HCT116 (cell line): ENCODE measurements around the gene SLC14A1. TPM values are rescaled to one million over a fixed set of nuclear protein-coding genes. Genes with fewer than 3 reads are reported as not detected.

Experiments used
- ATAC-seq: fragments of 200-7000 bp; cut with Tn5 transposase; 2 replicates; pipeline ENCODE4 v1.9.1; 2020; ENCODE audit warnings: mild to moderate bottlenecking, moderate library complexity
- BruUV-seq: library from RNA; stranded (reverse); fragments of 400-500 nt; replicated peaks from 2 replicates; lab custom pipeline; 2021; lab: Mats Ljungman, UMichigan
- CTCF ChIA-PET: fragments of 300-600 bp; sonication (Branson Sonifier 250); formaldehyde crosslinking; loops from one replicate; lab custom pipeline; 2021; ENCODE audit warnings: antibody characterized with exemption; lab: Charles Lee
- POLR2A ChIA-PET: fragments of 300-600, 350-600 bp; sonication (Branson Sonifier 250); formaldehyde crosslinking; loops from one replicate; lab custom pipeline; 2021; ENCODE audit warnings: antibody characterized with exemption; lab: Charles Lee
- RAD21 ChIA-PET, 2 experiments: fragments of 300-600 bp; sonication (Branson Sonifier 250); formaldehyde crosslinking; loops; one replicate each; lab custom pipeline; 2023; ENCODE audit warnings: low total read pairs in 2 of 2; ENCODE audit not compliant: uncharacterized antibody in 2 of 2, unreplicated experiment in 2 of 2, low non-redundant PET in 1 of 2; lab: Charles Lee
- DNase-seq: peaks from one replicate; pipeline ENCODE4 v3.0.0-alpha.2; 2010; ENCODE audit warnings: low read depth, low spot score
- H2AFZ ChIP-seq: fragments of 200-600 bp; shearing (Covaris generic), sonication (generic); 2 replicates; pipeline ENCODE4 v1.6.1; 2017; ENCODE audit warnings: low read depth, mixed run types, mixed read lengths, antibody characterized with exemption, low read length; ENCODE audit not compliant: poor library complexity, severe bottlenecking
- H3K27ac ChIP-seq: 2 replicates; pipeline ENCODE4 v1.5.1; 2012; ENCODE audit warnings: low read depth, low read length
- H3K27me3 ChIP-seq: fragments of 200-600 bp; sonication (generic); 2 replicates; pipeline ENCODE4 v1.6.1; 2016; ENCODE audit warnings: mixed run types, low read length, mixed read lengths; ENCODE audit not compliant: insufficient read depth
- H3K36me3 ChIP-seq, 2 experiments: fragments of 200-500 bp in 1 of 2; fragments of 200-600 bp in 1 of 2; sonication (Bioruptor generic) in 1 of 2; sonication (generic) in 1 of 2; 2 replicates each; pipeline versions ENCODE4 v1.5.1 to v1.6.1; 2014 to 2016; ENCODE audit warnings: low read length in 2 of 2, inconsistent platforms in 1 of 2, mixed read lengths in 1 of 2, mixed run types in 1 of 2; ENCODE audit not compliant: insufficient read depth in 2 of 2, control insufficient read depth in 1 of 2
- H3K4me1 ChIP-seq, 2 experiments: fragments of 200-600 bp in 1 of 2; sonication (generic) in 1 of 2; 2 replicates each; pipeline versions ENCODE4 v1.5.1 to v1.6.1; 2012 to 2017; ENCODE audit warnings: low read length in 2 of 2, inconsistent platforms in 1 of 2, mild to moderate bottlenecking in 1 of 2, mixed read lengths in 1 of 2, mixed run types in 1 of 2, moderate library complexity in 1 of 2; ENCODE audit not compliant: insufficient read depth in 2 of 2, control insufficient read depth in 1 of 2
- H3K4me2 ChIP-seq: fragments of 200-600 bp; sonication (generic); 2 replicates; pipeline ENCODE4 v1.6.1; 2017; ENCODE audit warnings: mixed run types, low read length, mixed read lengths
- H3K4me3 ChIP-seq, 2 experiments: fragments of 200-600 bp in 1 of 2; sonication (generic) in 1 of 2; replicated peaks in 1 of 2; 2 replicates each; pipeline ENCODE4 v1.5.1; 2011 to 2016; ENCODE audit warnings: low read length in 2 of 2, control low read depth in 1 of 2, low read depth in 1 of 2, mild to moderate bottlenecking in 1 of 2, mixed read lengths in 1 of 2, mixed run types in 1 of 2
- H3K79me2 ChIP-seq: fragments of 200-600 bp; sonication (generic); 2 replicates; pipeline ENCODE4 v1.6.1; 2017; ENCODE audit warnings: mild to moderate bottlenecking, mixed run types, low read length, moderate library complexity, mixed read lengths; ENCODE audit not compliant: insufficient read depth
- H3K9ac ChIP-seq: fragments of 200-600 bp; sonication (generic); 2 replicates; pipeline ENCODE4 v1.6.1; 2016; ENCODE audit warnings: low read length, mixed read lengths
- H3K9me2 ChIP-seq: fragments of 200-600 bp; sonication (generic), shearing (Covaris generic); 2 replicates; pipeline ENCODE4 v1.6.1; 2017; ENCODE audit warnings: mixed run types, mild to moderate bottlenecking, moderate library complexity; ENCODE audit not compliant: insufficient read depth
- H3K9me3 ChIP-seq, 2 experiments: fragments of 200-500 bp in 1 of 2; fragments of 200-600 bp in 1 of 2; sonication (Bioruptor generic) in 1 of 2; sonication (generic) in 1 of 2; 2 replicates each; pipeline ENCODE4 v1.6.1; 2014 to 2017; ENCODE audit warnings: low read length in 2 of 2, mixed read lengths in 2 of 2, inconsistent platforms in 1 of 2, low read depth in 1 of 2, mild to moderate bottlenecking in 1 of 2, mixed run types in 1 of 2, moderate library complexity in 1 of 2; ENCODE audit not compliant: control insufficient read depth in 1 of 2, insufficient read depth in 1 of 2
- H4K20me1 ChIP-seq: fragments of 200-600 bp; sonication (generic), shearing (Covaris generic); 2 replicates; pipeline ENCODE4 v1.6.1; 2017; ENCODE audit warnings: mixed run types, mild to moderate bottlenecking, moderate library complexity; ENCODE audit not compliant: insufficient read depth
- EGR1 ChIP-seq: IDR thresholded peaks from 2 replicates; pipeline ENCODE4 v1.6.1; 2012; ENCODE audit warnings: low read depth
- EZH2 ChIP-seq: fragments of 200-600 bp; sonication (generic); IDR thresholded peaks from 2 replicates; pipeline ENCODE4 v1.6.1; 2017; ENCODE audit warnings: antibody characterized with exemption, mixed run types
- EZH2phosphoT487 ChIP-seq: fragments of 200-600 bp; IDR thresholded peaks from 2 replicates; pipeline ENCODE4 v1.6.1; 2018; ENCODE audit warnings: antibody characterized with exemption, borderline replicate concordance
- FOSL1 ChIP-seq: IDR thresholded peaks from 2 replicates; pipeline ENCODE4 v1.6.1; 2012; ENCODE audit warnings: low read depth
- MAX ChIP-seq: IDR thresholded peaks from 2 replicates; pipeline ENCODE4 v1.6.1; 2012
- POLR2A ChIP-seq: IDR thresholded peaks from 2 replicates; pipeline ENCODE4 v1.7.0; 2011; ENCODE audit warnings: borderline replicate concordance; ENCODE audit not compliant: insufficient read depth, insufficient read length; ENCODE audit errors: extremely low read depth
- POLR2AphosphoS5 ChIP-seq: IDR thresholded peaks from 2 replicates; pipeline ENCODE4 v1.6.1; 2011; ENCODE audit warnings: mild to moderate bottlenecking, low read depth, low read length, moderate library complexity
- SIN3A ChIP-seq: IDR thresholded peaks from 2 replicates; pipeline ENCODE4 v1.6.1; 2012; ENCODE audit warnings: low read depth
- SP1 ChIP-seq: IDR thresholded peaks from 2 replicates; pipeline ENCODE4 v1.6.1; 2012; ENCODE audit warnings: low read depth
- SRF ChIP-seq: IDR thresholded peaks from 2 replicates; pipeline ENCODE4 v1.6.1; 2012; ENCODE audit warnings: low read depth
- YY1 ChIP-seq: IDR thresholded peaks from 2 replicates; pipeline ENCODE4 v1.6.1; 2011; ENCODE audit warnings: low read length, low read depth, moderate library complexity, mild to moderate bottlenecking; ENCODE audit not compliant: insufficient replicate concordance; ENCODE audit errors: extremely low read depth
- ZBTB33 ChIP-seq: IDR thresholded peaks from 2 replicates; pipeline ENCODE4 v1.6.1; 2011; ENCODE audit warnings: mild to moderate bottlenecking, low read length, moderate library complexity; ENCODE audit not compliant: insufficient replicate concordance; ENCODE audit errors: extremely low read depth
- ZNF274 ChIP-seq: fragments of 200-500 bp; sonication (Bioruptor generic); IDR thresholded peaks from 2 replicates; pipeline ENCODE4 v1.6.1; 2014; ENCODE audit warnings: mild to moderate bottlenecking, low read depth, low read length, inconsistent platforms
- intact Hi-C: fragments of 100-400 bp; cut with micrococcal nuclease; formaldehyde crosslinking; loops from 2 replicates; pipeline ENCODE4 v1.10.0; 2022
- total RNA-seq: library from RNA; stranded (reverse); gene quantifications from one replicate; pipeline ENCODE4 v1.2.1, GENCODE V29; 2021; ENCODE audit not compliant: unreplicated experiment
- TF ChIP-seq, protein P1 (sequence below): IDR thresholded peaks from 2 replicates; pipeline ENCODE4 v1.6.1; 2012; ENCODE audit warnings: low read depth

The SLC14A1 gene
- total RNA-seq, 1 experiment from 2014 or later = not detected

- no peaks in the 10 kb centered on the region for H4K20me1 ChIP-seq
- BruUV-seq = no TSS peak
- H3K9me3 ChIP-seq = no peaks in the 10 kb centered on the region
- no peak overlapping the region for H3K4me2 ChIP-seq
- POLR2A ChIA-PET = no interaction called here
- H2AFZ ChIP-seq = no peak overlapping the region
- ATAC-seq (no peak), DNase-seq (no peak)
- no peaks in the 10 kb centered on the region; the same call in 1 of the 2 replicates for H3K9me2 ChIP-seq
- H3K36me3 ChIP-seq = no peaks in the 10 kb centered on the region
- H3K27ac ChIP-seq = no peak overlapping the region
- no peak for TF ChIP-seq POLR2A
- TF ChIP-seq EZH2phosphoT487 = no peak
- no peak for TF ChIP-seq EZH2
- no peak for TF ChIP-seq POLR2AphosphoS5
- TF ChIP-seq ZBTB33 = no peak
- no peak for TF ChIP-seq SP1
- TF ChIP-seq, protein P1, sequence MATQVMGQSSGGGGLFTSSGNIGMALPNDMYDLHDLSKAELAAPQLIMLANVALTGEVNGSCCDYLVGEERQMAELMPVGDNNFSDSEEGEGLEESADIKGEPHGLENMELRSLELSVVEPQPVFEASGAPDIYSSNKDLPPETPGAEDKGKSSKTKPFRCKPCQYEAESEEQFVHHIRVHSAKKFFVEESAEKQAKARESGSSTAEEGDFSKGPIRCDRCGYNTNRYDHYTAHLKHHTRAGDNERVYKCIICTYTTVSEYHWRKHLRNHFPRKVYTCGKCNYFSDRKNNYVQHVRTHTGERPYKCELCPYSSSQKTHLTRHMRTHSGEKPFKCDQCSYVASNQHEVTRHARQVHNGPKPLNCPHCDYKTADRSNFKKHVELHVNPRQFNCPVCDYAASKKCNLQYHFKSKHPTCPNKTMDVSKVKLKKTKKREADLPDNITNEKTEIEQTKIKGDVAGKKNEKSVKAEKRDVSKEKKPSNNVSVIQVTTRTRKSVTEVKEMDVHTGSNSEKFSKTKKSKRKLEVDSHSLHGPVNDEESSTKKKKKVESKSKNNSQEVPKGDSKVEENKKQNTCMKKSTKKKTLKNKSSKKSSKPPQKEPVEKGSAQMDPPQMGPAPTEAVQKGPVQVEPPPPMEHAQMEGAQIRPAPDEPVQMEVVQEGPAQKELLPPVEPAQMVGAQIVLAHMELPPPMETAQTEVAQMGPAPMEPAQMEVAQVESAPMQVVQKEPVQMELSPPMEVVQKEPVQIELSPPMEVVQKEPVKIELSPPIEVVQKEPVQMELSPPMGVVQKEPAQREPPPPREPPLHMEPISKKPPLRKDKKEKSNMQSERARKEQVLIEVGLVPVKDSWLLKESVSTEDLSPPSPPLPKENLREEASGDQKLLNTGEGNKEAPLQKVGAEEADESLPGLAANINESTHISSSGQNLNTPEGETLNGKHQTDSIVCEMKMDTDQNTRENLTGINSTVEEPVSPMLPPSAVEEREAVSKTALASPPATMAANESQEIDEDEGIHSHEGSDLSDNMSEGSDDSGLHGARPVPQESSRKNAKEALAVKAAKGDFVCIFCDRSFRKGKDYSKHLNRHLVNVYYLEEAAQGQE = no peak
- TF ChIP-seq SIN3A = no peak
- TF ChIP-seq YY1 = no peak
- no peak for TF ChIP-seq SRF
- TF ChIP-seq ZNF274 = no peak
- TF ChIP-seq EGR1 = no peak
- no peak for TF ChIP-seq FOSL1
- TF ChIP-seq MAX = no peak
- H3K9ac ChIP-seq = no peak overlapping the region
- no peaks in the 10 kb centered on the region for H3K79me2 ChIP-seq
- intact Hi-C loops = no loop called here
- H3K4me1 ChIP-seq = peaks cover 0 to 13% of the 10 kb centered on the region in 2 experiments; a peak in 2 of 4 replicates
- no peaks in the 10 kb centered on the region for H3K27me3 ChIP-seq
- CTCF ChIA-PET = no interaction called here
- no peak overlapping the region for H3K4me3 ChIP-seq
- RAD21 ChIA-PET = no interaction called here
Measured at GRCh38 chr18:45780568-45780967, 56.6 kb downstream of the SLC14A1 start.
